Measurements from ENCODE around the gene GYG2.

Gene GYG2

DNA sequence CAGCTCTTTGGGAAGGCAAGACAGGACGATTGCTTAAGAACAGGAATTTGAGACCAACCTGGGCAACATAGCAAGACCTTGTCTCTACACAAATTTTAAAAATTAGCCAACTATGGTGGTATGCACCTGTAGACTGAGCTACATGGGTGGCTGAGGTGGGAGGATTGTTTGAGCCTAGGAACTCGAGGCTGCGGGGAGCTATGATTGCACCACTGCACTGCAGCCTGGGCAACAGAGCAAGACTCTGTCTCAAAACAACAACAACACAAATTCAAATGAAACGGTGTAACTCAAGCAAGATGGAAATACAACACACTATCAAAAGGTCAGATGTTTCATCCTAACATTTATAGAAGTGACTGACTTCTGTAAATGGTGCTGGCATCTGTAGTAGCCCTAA lies 39.8 kb upstream of the GYG2 start (continued):
- no peak for TF ChIP-seq ZNF624 (tag by site-specific recombination; IDR thresholded peaks at IDR 0.05)

GRCh38 chrX:2789569-2789968 lies 39.2 kb upstream of the GYG2 start:
- no peaks in the 10 kb centered on the region for H3K9me3 ChIP-seq (ENCODE audit: control insufficient read depth, insufficient read depth, low read depth, low read length)
- no peaks in the 10 kb centered on the region for H3K4me1 ChIP-seq (ENCODE audit: control insufficient read depth, insufficient read depth, low read length)
- H3K4me3 ChIP-seq (ENCODE audit: low read depth, low read length), result no peak overlapping the region
- no peak for TF ChIP-seq KLF16 (tag by site-specific recombination; IDR thresholded peaks at IDR 0.05)
- TF ChIP-seq, protein P1, sequence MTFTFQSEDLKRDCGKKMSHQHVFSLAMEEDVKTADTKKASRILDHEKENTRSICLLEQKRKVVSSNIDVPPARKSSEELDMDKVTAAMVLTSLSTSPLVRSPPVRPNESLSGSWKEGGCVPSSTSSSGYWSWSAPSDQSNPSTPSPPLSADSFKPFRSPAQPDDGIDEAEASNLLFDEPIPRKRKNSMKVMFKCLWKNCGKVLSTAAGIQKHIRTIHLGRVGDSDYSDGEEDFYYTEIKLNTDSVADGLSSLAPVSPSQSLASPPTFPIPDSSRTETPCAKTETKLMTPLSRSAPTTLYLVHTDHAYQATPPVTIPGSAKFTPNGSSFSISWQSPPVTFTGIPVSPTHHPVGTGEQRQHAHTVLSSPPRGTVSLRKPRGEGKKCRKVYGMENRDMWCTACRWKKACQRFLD (tag by site-specific recombination; IDR thresholded peaks at IDR 0.05), result no peak
- TF ChIP-seq, protein P2, sequence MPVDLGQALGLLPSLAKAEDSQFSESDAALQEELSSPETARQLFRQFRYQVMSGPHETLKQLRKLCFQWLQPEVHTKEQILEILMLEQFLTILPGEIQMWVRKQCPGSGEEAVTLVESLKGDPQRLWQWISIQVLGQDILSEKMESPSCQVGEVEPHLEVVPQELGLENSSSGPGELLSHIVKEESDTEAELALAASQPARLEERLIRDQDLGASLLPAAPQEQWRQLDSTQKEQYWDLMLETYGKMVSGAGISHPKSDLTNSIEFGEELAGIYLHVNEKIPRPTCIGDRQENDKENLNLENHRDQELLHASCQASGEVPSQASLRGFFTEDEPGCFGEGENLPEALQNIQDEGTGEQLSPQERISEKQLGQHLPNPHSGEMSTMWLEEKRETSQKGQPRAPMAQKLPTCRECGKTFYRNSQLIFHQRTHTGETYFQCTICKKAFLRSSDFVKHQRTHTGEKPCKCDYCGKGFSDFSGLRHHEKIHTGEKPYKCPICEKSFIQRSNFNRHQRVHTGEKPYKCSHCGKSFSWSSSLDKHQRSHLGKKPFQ (tag by site-specific recombination; IDR thresholded peaks at IDR 0.05), result no peak
- TF ChIP-seq, protein P3, sequence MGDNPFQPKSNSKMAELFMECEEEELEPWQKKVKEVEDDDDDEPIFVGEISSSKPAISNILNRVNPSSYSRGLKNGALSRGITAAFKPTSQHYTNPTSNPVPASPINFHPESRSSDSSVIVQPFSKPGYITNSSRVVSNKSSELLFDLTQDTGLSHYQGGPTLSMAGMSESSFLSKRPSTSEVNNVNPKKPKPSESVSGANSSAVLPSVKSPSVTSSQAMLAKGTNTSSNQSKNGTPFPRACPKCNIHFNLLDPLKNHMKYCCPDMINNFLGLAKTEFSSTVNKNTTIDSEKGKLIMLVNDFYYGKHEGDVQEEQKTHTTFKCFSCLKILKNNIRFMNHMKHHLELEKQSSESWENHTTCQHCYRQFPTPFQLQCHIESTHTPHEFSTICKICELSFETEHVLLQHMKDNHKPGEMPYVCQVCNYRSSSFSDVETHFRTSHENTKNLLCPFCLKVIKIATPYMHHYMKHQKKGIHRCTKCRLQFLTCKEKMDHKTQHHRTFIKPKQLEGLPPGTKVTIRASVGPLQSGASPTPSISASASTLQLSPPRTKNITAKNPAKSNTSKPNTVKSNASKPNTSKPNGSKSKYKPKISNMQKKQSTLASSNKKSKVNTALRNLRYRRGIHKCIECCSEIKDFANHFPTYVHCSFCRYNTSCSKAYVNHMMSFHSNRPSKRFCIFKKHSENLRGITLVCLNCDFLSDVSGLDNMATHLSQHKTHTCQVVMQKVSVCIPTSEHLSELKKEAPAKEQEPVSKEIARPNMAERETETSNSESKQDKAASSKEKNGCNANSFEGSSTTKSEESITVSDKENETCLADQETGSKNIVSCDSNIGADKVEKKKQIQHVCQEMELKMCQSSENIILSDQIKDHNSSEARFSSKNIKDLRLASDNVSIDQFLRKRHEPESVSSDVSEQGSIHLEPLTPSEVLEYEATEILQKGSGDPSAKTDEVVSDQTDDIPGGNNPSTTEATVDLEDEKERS (tag by site-specific recombination; IDR thresholded peaks at IDR 0.05), result no peak
- no peak for TF ChIP-seq MYNN (tag by site-specific recombination; IDR thresholded peaks at IDR 0.05; ENCODE audit: borderline replicate concordance)
- no peak for TF ChIP-seq ZNF654 (tag by site-specific recombination; IDR thresholded peaks at IDR 0.05; ENCODE audit: low read depth)
- no peak for TF ChIP-seq ZNF146 (tag by site-specific recombination; IDR thresholded peaks at IDR 0.05)
- H3K36me3 ChIP-seq (ENCODE audit: control insufficient read depth in 2 of 2, insufficient read depth in 1 of 2, low read length in 2 of 2), result no peaks in the 10 kb centered on the region
- no peak overlapping the region for H3K27ac ChIP-seq (ENCODE audit: extremely low read depth, low read depth, low read length)
- POLR2A ChIA-PET, result no interaction called here
- CTCF ChIA-PET, result no interaction called here

- ChIA-PET CTCF (no interaction called here), POLR2A (no interaction called here)
- Histone ChIP-seq H3K9me3 (ENCODE audit: control insufficient read depth, insufficient read depth, low read depth, low read length) (no peaks in the 10 kb centered on the region), H3K4me1 (ENCODE audit: control insufficient read depth, insufficient read depth, low read length) (no peaks in the 10 kb centered on the region), H3K27ac (ENCODE audit: extremely low read depth, low read depth, low read length) (no peak overlapping the region), H3K36me3 (ENCODE audit: control insufficient read depth in 2 of 2, insufficient read depth in 1 of 2, low read length in 2 of 2) (no peaks in the 10 kb centered on the region), H3K4me3 (ENCODE audit: low read depth, low read length) (no peak overlapping the region)
- no peak for TF ChIP-seq ZNF600 (tag by site-specific recombination; IDR thresholded peaks at IDR 0.05)
- TF ChIP-seq ZBTB48 (tag by site-specific recombination; IDR thresholded peaks at IDR 0.05), result no peak
- TF ChIP-seq ZNF654 (tag by site-specific recombination; IDR thresholded peaks at IDR 0.05; ENCODE audit: low read depth), result no peak
- TF ChIP-seq, protein P1 (tag by site-specific recombination; IDR thresholded peaks at IDR 0.05), result no peak
- no peak for TF ChIP-seq ZNF555 (tag by site-specific recombination; conservative IDR thresholded peaks at IDR 0.05)
- TF ChIP-seq ZNF211 (tag by site-specific recombination; IDR thresholded peaks at IDR 0.05; ENCODE audit: low read depth), result no peak
- TF ChIP-seq ZNF221 (tag by site-specific recombination; IDR thresholded peaks at IDR 0.05; ENCODE audit: borderline replicate concordance), result no peak
- TF ChIP-seq ZNF701 (tag by site-specific recombination; IDR thresholded peaks at IDR 0.05), result no peak
- TF ChIP-seq ZNF341 (tag by site-specific recombination; IDR thresholded peaks at IDR 0.05; ENCODE audit: low read depth), result no peak
- no peak for TF ChIP-seq KLF7 (tag by site-specific recombination; IDR thresholded peaks at IDR 0.05; ENCODE audit: borderline replicate concordance)
- TF ChIP-seq ZNF19 (tag by site-specific recombination; IDR thresholded peaks at IDR 0.05; ENCODE audit: low read depth), result no peak
- no peak for TF ChIP-seq ZNF544 (tag by site-specific recombination; IDR thresholded peaks at IDR 0.05)
- no peak for TF ChIP-seq ZNF639 (tag by site-specific recombination; IDR thresholded peaks at IDR 0.05)
- TF ChIP-seq SP2 (tag by site-specific recombination; IDR thresholded peaks at IDR 0.05), result no peak
- no peak for TF ChIP-seq IKZF3 (tag by site-specific recombination; IDR thresholded peaks at IDR 0.05)
- TF ChIP-seq ZNF596 (tag by site-specific recombination; IDR thresholded peaks at IDR 0.05), result no peak
These were observed 35.0 kb upstream of the GYG2 start for GRCh38 chrX:2793752-2794151.

Data from HEK293 (cell line).